Measurements from ENCODE around the gene HLF.

The HLF gene

DNA sequence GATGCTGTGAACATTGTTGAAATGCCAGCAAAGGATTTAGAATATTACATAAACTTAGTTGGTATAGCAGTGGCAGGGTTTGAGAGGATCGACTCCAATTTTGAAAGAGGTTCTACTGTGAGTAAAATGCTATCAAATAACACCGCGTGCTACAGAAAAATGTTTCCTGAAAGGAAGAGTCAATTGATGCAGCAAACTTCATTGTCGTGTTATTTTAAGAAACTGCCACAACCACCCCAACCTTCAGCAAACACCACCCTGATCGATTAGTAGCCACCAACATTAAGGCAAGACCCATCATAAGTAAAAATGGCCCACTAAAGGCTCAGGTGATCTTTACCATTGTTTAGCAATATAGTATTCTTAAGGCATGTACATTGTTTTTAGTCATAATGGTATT lies 27.3 kb downstream of the HLF start:
- no peak for DNase-seq

- DNase-seq = no peak
Observed at GRCh38 chr17:55294042-55294751, 29.4 kb downstream of the HLF start.

GRCh38 chr17:55295411-55296170 lies 30.8 kb downstream of the HLF start:
- DNase-seq = peak; percentile 63 to 68

GRCh38 chr17:55296171-55296695 lies 31.5 kb downstream of the HLF start:
- no peak for DNase-seq

DNA sequence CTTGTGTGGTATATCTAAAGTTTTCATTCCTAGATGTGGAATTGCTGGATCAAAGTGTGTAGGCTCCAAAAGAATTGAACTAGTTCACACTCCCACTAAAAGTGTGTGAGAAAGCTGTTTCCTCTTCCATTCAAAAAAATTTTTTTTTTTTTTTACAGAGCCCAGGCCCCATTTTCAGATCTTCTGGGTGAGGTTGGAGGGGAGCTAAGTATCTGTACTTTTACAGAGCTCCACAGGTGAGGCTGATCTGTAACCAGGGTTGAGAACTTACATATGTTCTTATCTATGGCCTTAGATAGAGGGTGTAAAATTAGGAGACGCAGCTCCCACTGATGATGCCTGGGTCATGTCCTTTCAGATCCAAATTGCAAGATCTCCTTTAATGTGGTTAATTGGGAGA lies 31.9 kb downstream of the HLF start:
- DNase-seq = no peak

GRCh38 chr17:55298111-55298730 lies 33.5 kb downstream of the HLF start:
- DNase-seq = no peak

DNA sequence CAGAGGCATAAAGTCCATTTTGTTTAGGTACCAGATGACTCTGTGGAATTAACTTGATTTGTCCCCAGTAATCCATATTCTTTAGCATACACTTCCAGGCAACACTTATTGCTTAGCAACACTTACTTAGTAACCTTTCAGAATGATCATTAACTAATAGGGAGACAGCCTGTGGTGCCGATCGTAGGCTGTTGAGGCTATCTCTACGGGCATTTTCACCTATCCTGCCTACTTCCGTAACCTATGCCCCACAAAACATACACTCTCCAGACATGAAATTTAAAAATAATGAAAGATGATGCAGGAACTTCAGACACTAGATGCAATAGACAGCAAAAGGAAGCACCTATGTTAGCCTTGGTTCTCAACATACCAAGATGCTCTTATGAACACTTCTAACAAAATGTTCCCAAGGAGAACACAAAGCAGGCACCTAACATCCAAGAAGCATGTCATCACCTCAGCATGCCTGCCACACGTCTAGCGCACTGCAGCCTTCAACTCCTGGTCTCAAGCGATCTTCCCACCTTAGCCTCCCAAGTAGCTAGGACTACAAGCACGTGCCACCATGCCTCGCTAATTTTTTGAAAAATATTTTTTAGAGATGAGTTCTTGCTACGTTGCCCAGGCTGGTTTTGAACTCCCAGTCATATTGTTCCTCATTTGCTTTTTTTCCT lies 34.5 kb downstream of the HLF start:
- DNase-seq = no peak

DNA sequence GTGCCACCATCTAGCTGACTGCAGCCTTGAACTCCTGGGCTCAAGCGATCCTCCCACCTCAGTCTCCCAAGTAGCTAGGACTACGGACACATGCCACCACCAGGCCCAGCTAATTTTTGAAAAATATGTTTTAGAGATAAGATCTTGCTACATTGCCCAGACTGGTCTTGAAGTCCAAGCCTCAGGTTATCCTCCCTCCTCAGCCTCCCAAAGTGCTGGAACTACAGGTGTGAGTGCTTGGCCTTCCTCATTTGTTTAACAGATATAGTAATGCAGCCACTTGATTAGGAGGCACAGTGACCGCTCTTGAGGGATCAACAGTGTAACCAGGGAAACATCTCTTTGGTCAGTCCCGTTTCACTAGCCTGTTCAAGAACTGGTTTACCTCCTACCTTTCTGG lies 35.1 kb downstream of the HLF start:
- DNase-seq = no peak

- DNase-seq = no peak
Observed at GRCh38 chr17:55300479-55301290, 35.9 kb downstream of the HLF start.

DNA sequence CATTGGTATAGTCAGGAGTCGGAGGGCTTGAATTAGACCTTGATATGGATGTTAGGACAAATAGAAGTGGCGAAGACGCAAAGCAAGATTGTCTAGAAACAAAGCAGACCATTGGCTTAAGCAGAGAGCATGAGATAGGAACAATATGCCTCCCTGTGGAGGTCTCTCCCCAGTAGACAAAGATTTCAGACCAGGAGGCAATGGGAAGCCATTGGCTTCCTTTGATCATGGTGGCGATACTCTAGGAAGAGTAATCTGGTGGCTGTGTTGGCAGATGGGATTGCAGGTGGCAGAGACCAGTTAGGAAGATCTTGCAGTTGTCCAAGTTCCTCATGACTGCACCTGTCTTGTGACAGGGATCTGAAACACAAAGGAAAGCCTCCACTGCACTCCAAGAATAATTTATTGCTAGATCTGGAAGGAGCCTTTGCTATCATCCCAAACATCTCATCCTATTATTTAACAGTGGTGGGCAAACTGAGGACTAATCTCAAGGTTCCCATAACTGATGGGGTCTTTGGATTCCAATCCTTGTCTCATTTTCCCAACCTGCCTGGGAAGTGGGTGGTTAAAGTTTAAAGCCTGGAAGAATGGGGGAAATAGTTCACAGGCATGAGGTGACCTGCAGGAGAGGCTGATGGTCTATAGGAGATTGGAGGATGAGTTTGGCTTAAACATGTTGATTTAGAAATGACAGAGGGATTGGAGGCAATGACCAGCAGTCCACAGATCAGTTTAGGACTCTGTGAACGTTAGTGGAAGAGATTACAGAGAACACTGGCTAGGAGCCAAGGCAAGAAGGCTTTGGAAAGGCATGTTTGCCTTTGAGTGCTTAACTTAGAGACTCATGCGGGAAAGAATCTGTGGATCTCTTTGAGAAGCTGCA lies 37.0 kb downstream of the HLF start:
- no peak for DNase-seq

DNA sequence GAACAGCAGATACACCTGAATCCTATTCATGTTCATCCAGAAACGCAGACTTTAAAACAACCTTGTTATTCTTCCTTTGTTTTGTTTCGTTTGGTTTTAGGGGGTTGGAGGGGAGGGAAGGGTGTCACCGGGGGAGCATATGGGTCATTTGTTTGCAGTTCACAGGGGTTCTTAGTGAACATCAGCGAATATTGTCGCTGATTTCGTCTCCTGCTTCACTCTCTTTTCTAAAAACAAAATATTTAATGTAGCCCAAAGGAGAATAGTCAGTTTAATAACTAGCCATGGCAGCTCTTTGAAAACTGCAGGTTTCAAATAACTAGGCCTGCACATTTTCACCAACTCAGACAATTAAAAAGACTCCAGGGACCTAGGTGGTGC lies 37.6 kb downstream of the HLF start:
- DNase-seq = no peak

- DNase-seq = no peak
Observed at GRCh38 chr17:55303008-55303493, 38.3 kb downstream of the HLF start.

DNA sequence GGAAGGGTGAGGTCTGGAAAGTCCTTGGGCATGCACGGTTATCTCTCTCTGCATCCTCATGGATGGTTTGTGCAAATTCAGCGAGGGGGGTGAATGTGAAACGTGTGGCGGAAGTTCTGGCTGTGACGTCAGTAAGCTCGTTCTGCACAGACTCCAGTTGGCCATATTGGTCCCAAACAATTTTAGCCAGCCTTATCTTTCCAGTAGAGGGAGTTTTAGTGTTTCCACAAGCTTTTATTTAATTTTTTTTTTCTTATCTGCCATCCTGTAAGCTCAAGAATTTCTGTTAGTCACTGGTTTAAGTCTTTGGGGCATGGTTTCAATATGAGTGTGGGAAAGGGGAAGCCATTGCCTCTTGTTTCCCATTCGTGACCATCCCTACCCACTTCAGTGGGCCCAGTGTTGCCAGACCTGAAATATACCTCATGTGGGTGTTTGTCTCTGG lies 39.0 kb downstream of the HLF start:
- DNase-seq = peak in 1 of 2 experiments; percentile 17

- DNase-seq = no peak
Observed at GRCh38 chr17:55304171-55304859, 39.6 kb downstream of the HLF start.

- no peak for DNase-seq
Observed at GRCh38 chr17:55305321-55306087, 40.7 kb downstream of the HLF start.

GRCh38 chr17:55307879-55308278 lies 43.1 kb downstream of the HLF start:
- DNase-seq = no peak

DNA sequence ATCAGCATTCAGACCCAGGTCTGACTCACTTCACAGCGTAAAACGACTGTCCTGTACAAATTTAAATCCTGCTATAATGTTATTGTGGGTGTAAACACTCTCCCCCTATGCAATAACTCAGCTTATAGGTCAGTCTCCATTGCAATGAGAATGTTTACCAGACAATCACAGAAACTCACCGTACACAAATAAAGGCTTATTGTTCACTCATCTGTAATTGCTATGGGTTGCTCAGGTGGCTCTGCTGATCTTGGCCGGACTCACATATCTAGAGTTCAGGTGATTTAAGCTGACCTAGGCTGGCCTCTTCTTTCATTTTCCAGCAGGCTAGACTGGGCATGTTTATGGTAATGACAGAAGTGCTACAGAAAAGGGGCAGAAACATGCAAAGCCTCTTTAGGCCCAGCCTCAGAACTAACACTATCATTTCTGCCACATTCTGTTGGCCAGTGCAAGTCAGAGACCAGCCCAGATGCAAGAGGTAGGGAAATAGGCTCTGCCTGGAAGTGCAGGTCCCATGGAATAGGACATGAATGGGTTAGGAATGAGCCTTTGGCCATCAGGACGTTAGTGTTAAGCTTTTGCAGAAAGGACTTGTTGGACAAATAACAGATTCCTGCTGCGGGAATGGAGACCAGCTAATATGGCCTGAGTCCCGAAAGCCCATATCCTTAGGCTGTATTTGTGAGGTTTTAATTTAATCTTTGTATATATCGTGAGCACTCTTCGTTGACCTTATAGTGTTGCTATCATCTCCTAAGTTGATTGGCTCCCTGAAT lies 44.0 kb downstream of the HLF start:
- DNase-seq = no peak

- no peak for DNase-seq
Observed at GRCh38 chr17:55311767-55312375, 47.1 kb downstream of the HLF start.
